ENCODE data around the gene FGF2.
"Not testable (repeated sequence)": the region's sequence is repeated elsewhere in the genome, so short reads cannot be mapped to it uniquely, and the experiment has no call there.

Gene FGF2

GRCh38 chr4:122832732-122833131 is 6.1 kb downstream of the FGF2 start:
- no peak for DNase-seq (ENCODE audit: extremely low read depth, insufficient read length)
- H3K36me3 ChIP-seq (ENCODE audit: control insufficient read depth, insufficient read depth, low read length), result no peaks in the 10 kb centered on the region
- H3K4me3 ChIP-seq (replicated peaks; ENCODE audit: low read depth, low read length), result no peak overlapping the region
- TF ChIP-seq, protein P1, sequence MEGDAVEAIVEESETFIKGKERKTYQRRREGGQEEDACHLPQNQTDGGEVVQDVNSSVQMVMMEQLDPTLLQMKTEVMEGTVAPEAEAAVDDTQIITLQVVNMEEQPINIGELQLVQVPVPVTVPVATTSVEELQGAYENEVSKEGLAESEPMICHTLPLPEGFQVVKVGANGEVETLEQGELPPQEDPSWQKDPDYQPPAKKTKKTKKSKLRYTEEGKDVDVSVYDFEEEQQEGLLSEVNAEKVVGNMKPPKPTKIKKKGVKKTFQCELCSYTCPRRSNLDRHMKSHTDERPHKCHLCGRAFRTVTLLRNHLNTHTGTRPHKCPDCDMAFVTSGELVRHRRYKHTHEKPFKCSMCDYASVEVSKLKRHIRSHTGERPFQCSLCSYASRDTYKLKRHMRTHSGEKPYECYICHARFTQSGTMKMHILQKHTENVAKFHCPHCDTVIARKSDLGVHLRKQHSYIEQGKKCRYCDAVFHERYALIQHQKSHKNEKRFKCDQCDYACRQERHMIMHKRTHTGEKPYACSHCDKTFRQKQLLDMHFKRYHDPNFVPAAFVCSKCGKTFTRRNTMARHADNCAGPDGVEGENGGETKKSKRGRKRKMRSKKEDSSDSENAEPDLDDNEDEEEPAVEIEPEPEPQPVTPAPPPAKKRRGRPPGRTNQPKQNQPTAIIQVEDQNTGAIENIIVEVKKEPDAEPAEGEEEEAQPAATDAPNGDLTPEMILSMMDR (IDR thresholded peaks at IDR 0.05; ENCODE audit: insufficient read depth, low read length, poor library complexity, severe bottlenecking), result no peak
- no peaks in the 10 kb centered on the region for H3K27me3 ChIP-seq (replicated peaks; ENCODE audit: control insufficient read depth, insufficient read depth, low read length)

GRCh38 chr4:122833999-122834398 is 7.4 kb downstream of the FGF2 start:
- no peak for DNase-seq (ENCODE audit: extremely low read depth, insufficient read length)
- no peaks in the 10 kb centered on the region for H3K27me3 ChIP-seq (replicated peaks; ENCODE audit: control insufficient read depth, insufficient read depth, low read length)
- no peaks in the 10 kb centered on the region for H3K36me3 ChIP-seq (ENCODE audit: control insufficient read depth, insufficient read depth, low read length)
- H3K4me3 ChIP-seq (replicated peaks; ENCODE audit: low read depth, low read length), result no peak overlapping the region
- TF ChIP-seq, protein P1 (IDR thresholded peaks at IDR 0.05; ENCODE audit: insufficient read depth, low read length, poor library complexity, severe bottlenecking), result no peak

- Histone ChIP-seq H3K27me3 (replicated peaks; ENCODE audit: control insufficient read depth, insufficient read depth, low read length) (no peaks in the 10 kb centered on the region), H3K36me3 (ENCODE audit: control insufficient read depth, insufficient read depth, low read length) (no peaks in the 10 kb centered on the region), H3K4me3 (replicated peaks; ENCODE audit: low read depth, low read length) (no peak overlapping the region)
- TF ChIP-seq, protein P1 (IDR thresholded peaks at IDR 0.05; ENCODE audit: insufficient read depth, low read length, poor library complexity, severe bottlenecking), result no peak
- no peak for DNase-seq (ENCODE audit: extremely low read depth, insufficient read length)
Observed at GRCh38 chr4:122836941-122837340, 10.3 kb downstream of the FGF2 start.

DNA sequence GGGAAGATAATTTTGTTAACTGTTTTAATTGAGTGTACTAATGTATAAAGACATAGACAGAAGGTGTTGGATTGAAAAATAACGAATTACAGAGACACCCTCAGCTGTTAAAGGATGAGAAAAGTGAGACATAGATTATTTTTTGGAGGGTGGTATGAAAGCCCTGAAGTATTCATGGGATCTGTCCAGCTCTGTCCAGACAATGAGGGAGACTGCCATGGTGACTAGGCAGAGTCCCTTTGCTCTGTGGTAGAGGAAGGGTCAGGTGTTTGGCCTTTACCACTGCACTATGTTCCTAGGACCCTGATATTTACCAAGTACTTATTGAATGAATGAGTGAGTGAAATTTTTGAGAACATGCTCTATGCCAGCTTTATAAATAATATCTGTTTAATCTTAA is 11.4 kb downstream of the FGF2 start:
- no peaks in the 10 kb centered on the region for H3K27me3 ChIP-seq (replicated peaks; ENCODE audit: control insufficient read depth, insufficient read depth, low read length)
- DNase-seq (ENCODE audit: extremely low read depth, insufficient read length), result no peak
- TF ChIP-seq, protein P1 (IDR thresholded peaks at IDR 0.05; ENCODE audit: insufficient read depth, low read length, poor library complexity, severe bottlenecking), result no peak
- no peak overlapping the region for H3K4me3 ChIP-seq (replicated peaks; ENCODE audit: low read depth, low read length)
- H3K36me3 ChIP-seq (ENCODE audit: control insufficient read depth, insufficient read depth, low read length), result no peaks in the 10 kb centered on the region

GRCh38 chr4:122842392-122842791 is 15.8 kb downstream of the FGF2 start:
- no peaks in the 10 kb centered on the region for H3K27me3 ChIP-seq (replicated peaks; ENCODE audit: control insufficient read depth, insufficient read depth, low read length)
- no peak for DNase-seq (ENCODE audit: extremely low read depth, insufficient read length)
- H3K4me3 ChIP-seq (replicated peaks; ENCODE audit: low read depth, low read length), result no peak overlapping the region
- TF ChIP-seq, protein P1 (IDR thresholded peaks at IDR 0.05; ENCODE audit: insufficient read depth, low read length, poor library complexity, severe bottlenecking), result no peak
- no peaks in the 10 kb centered on the region for H3K36me3 ChIP-seq (ENCODE audit: control insufficient read depth, insufficient read depth, low read length)

GRCh38 chr4:122842984-122843531 is 16.4 kb downstream of the FGF2 start:
- TF ChIP-seq, protein P1 (IDR thresholded peaks at IDR 0.05; ENCODE audit: insufficient read depth, low read length, poor library complexity, severe bottlenecking), result no peak
- Histone ChIP-seq H3K4me3 (replicated peaks; ENCODE audit: low read depth, low read length) (no peak overlapping the region), H3K27me3 (replicated peaks; ENCODE audit: control insufficient read depth, insufficient read depth, low read length) (no peaks in the 10 kb centered on the region), H3K36me3 (ENCODE audit: control insufficient read depth, insufficient read depth, low read length) (no peaks in the 10 kb centered on the region)
- DNase-seq (ENCODE audit: extremely low read depth, insufficient read length), result no peak

DNA sequence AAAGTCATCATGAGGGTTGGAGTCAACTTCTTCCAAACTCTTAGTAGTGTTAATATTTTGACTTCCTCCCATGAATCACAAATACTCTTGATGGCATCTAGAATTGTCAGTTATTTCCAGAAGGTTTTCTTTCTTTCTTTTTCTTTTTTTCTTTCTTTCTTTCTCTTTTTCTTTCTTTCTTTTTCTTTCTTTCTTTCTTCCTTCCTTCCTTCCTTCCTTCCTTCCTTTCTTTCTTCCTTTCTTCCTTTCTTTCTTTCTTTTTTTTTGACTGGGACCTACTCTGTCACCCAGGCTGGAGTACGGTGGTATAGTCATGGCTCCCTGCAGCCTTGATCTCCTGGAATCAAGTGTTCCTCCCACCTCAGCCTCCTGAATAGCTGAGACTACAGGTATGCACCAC is 17.8 kb downstream of the FGF2 start:
- not testable (repeated sequence) for H3K4me3 ChIP-seq (replicated peaks; ENCODE audit: low read depth, low read length); H3K36me3 ChIP-seq (ENCODE audit: control insufficient read depth, insufficient read depth, low read length); DNase-seq (ENCODE audit: extremely low read depth, insufficient read length); H3K27me3 ChIP-seq (replicated peaks; ENCODE audit: control insufficient read depth, insufficient read depth, low read length)

Data from GM06990 (cell line).